WTC11 (cell line): Measurements from ENCODE around the gene STUB1.
"Not testable (repeated sequence)": the region's sequence is repeated elsewhere in the genome, so short reads cannot be mapped to it uniquely, and the experiment has no call there.

Source experiments
- ARID4B ChIP-seq: sonication (generic); formaldehyde crosslinking; IDR thresholded peaks from 2 replicates; pipeline ENCODE4 v1.8.0; 2023; ENCODE audit warnings: missing genetic modification reagents, mild to moderate bottlenecking, borderline replicate concordance
- ATF1 ChIP-seq: sonication (generic); formaldehyde crosslinking; IDR thresholded peaks from 2 replicates; pipeline ENCODE4 v1.8.1; 2023; ENCODE audit warnings: mild to moderate bottlenecking, moderate library complexity, missing genetic modification reagents
- ATF3 ChIP-seq: sonication (generic); formaldehyde crosslinking; conservative IDR thresholded peaks from 2 replicates; pipeline ENCODE4 v1.8.1; 2022; ENCODE audit warnings: mild to moderate bottlenecking, missing genetic modification reagents
- CTCF ChIP-seq: fragments of 200-600 bp; IDR thresholded peaks from 2 replicates; pipeline ENCODE4 v1.8.0; 2022; ENCODE audit warnings: antibody characterized with exemption

- TF ChIP-seq ATF3, ATF1, ARID4B (CRISPR knock-in tag): not testable (repeated sequence)
- TF ChIP-seq CTCF, result peak; percentile 44
Observed at GRCh38 chr16:712740-713250, 32.6 kb downstream of the STUB1 start.
